Measurements from ENCODE around the gene CDK5R1. TPM values are rescaled to one million over a fixed set of nuclear protein-coding genes. Genes with fewer than 3 reads are reported as not detected.

The CDK5R1 gene
- total and polyA plus RNA-seq, 2 donors (not counting 3 experiments of a cell fraction or from before 2014, with no cell fraction given): 1.6 to 3.9 TPM

- Histone ChIP-seq H2AFZ (ENCODE audit: low read depth, low read length) (no peak overlapping the region), H3K27ac (ENCODE audit: insufficient read depth, low read depth, low read length) (no peak overlapping the region), H3K9ac (replicated peaks; ENCODE audit: extremely low read depth, insufficient read depth, low read length) (no peak overlapping the region), H3K4me2 (ENCODE audit: insufficient read depth, low read length) (no peak overlapping the region), H3K4me3 (replicated peaks in 1 of 3; ENCODE audit: insufficient read depth in 1 of 3, low read depth in 1 of 3, low read length in 3 of 3) (no peak overlapping the region), H3K9me1 (replicated peaks; ENCODE audit: control insufficient read depth, extremely low read depth, insufficient read depth, low read length) (no peaks in the 10 kb centered on the region), H3K4me1 (ENCODE audit: control insufficient read depth, extremely low read depth, insufficient read depth, low read length) (peaks cover 6% of the 10 kb centered on the region), H4K20me1 (replicated peaks; ENCODE audit: control insufficient read depth, extremely low read depth, insufficient read depth, low read length) (no peaks in the 10 kb centered on the region), H3K27me3 (ENCODE audit: control insufficient read depth in 2 of 2, insufficient read depth in 2 of 2, low read length in 2 of 2) (no peaks in the 10 kb centered on the region), H3K9me3 (replicated peaks; ENCODE audit: control insufficient read depth, insufficient read depth, low read length) (no peaks in the 10 kb centered on the region), H3K36me3 (ENCODE audit: control insufficient read depth in 2 of 2, extremely low read depth in 1 of 2, insufficient read depth in 2 of 2, low read length in 2 of 2) (no peaks in the 10 kb centered on the region), H3K79me2 (ENCODE audit: control insufficient read depth, insufficient read depth, low read length) (peaks cover 2% of the 10 kb centered on the region)
- POLR2A ChIA-PET: no interaction called here
- intact Hi-C loops (cut with micrococcal nuclease): no loop called here
- dilution Hi-C loops (cut with MboI; ENCODE audit: extremely low pct_ligation_motif_present, low sequenced_read_pairs): no loop called here
- TF ChIP-seq MYC (IDR thresholded peaks at IDR 0.05; ENCODE audit: low read depth, low read length) (no peak), FOS (IDR thresholded peaks at IDR 0.05; ENCODE audit: borderline replicate concordance, insufficient read depth, low read length) (no peak), CTCF (IDR thresholded peaks at IDR 0.05; ENCODE audit: extremely low read depth in 1 of 2, insufficient read depth in 1 of 2, low read depth in 1 of 2, low read length in 2 of 2) (no peak), JUN (IDR thresholded peaks at IDR 0.05; ENCODE audit: borderline replicate concordance, insufficient read depth, insufficient read length, low read depth) (no peak), POLR2A (IDR thresholded peaks at IDR 0.05; ENCODE audit: low read depth, low read length) (no peak)
- BruUV-seq (replicated peaks): no TSS peak
- no peak for FAIRE-seq
- DNase-seq (ENCODE audit: low read depth, low spot score): no peak
- CTCF ChIA-PET: no interaction called here
These were observed 3.3 kb downstream of the CDK5R1 start for GRCh38 chr17:32490101-32490482.

Data from endothelial cell of umbilical vein (primary cell).